HG03066 (cell line): Measurements from ENCODE around the gene KCNQ2.
"Not testable (repeated sequence)": the region's sequence is repeated elsewhere in the genome, so short reads cannot be mapped to it uniquely, and the experiment has no call there.

ENCODE experiments used
- ATAC-seq: cut with Tn5 transposase; IDR thresholded peaks from one replicate; pipeline ENCODE4 v1.9.1; 2021; ENCODE audit warnings: low read depth; ENCODE audit not compliant: unreplicated experiment

Gene KCNQ2

GRCh38 chr20:63491635-63492230 is 19.3 kb upstream of the KCNQ2 start:
- no peak for ATAC-seq

- ATAC-seq = no peak
These were observed 18.6 kb upstream of the KCNQ2 start for GRCh38 chr20:63491078-63491477.

- ATAC-seq = no peak
These were observed 18.0 kb upstream of the KCNQ2 start for GRCh38 chr20:63490416-63490815.

GRCh38 chr20:63488315-63489251 is 16.1 kb upstream of the KCNQ2 start:
- ATAC-seq = no peak

GRCh38 chr20:63487781-63488241 is 15.4 kb upstream of the KCNQ2 start:
- ATAC-seq = no peak

- ATAC-seq = no peak
These were observed 14.8 kb upstream of the KCNQ2 start for GRCh38 chr20:63487116-63487764.

GRCh38 chr20:63486300-63486855 is 13.9 kb upstream of the KCNQ2 start:
- ATAC-seq = no peak

- no peak for ATAC-seq
These were observed 12.4 kb upstream of the KCNQ2 start for GRCh38 chr20:63484651-63485403.

- no peak for ATAC-seq
These were observed 11.8 kb upstream of the KCNQ2 start for GRCh38 chr20:63484236-63484635.

GRCh38 chr20:63483834-63484233 is 11.4 kb upstream of the KCNQ2 start:
- no peak for ATAC-seq

GRCh38 chr20:63482021-63482587 is 9.6 kb upstream of the KCNQ2 start:
- no peak for ATAC-seq

GRCh38 chr20:63481503-63481902 is 9.0 kb upstream of the KCNQ2 start:
- ATAC-seq = no peak

GRCh38 chr20:63479695-63480419 is 7.4 kb upstream of the KCNQ2 start:
- ATAC-seq = not testable (repeated sequence)

GRCh38 chr20:63478346-63479302 is 6.2 kb upstream of the KCNQ2 start:
- ATAC-seq = no peak

GRCh38 chr20:63477944-63478343 is 5.5 kb upstream of the KCNQ2 start:
- ATAC-seq = no peak

GRCh38 chr20:63477061-63477616 is 4.7 kb upstream of the KCNQ2 start:
- ATAC-seq = no peak

GRCh38 chr20:63475209-63475608 is 2.8 kb upstream of the KCNQ2 start:
- ATAC-seq = no peak
